Activated CD4-positive, CD25-positive, alpha-beta regulatory T cell treated with anti-CD3 and anti-CD28 coated beads, Interleukin-2, amount 50 U/mL, for 16 hours (primary cell): ENCODE results near the gene TWF1.
A peak's percentile ranks its signal among the peaks of the same experiment; 100 is the strongest.
"Not testable (repeated sequence)": the region's sequence is repeated elsewhere in the genome, so short reads cannot be mapped to it uniquely, and the experiment has no call there.

ENCODE experiments used
- DNase-seq: peaks from one replicate; pipeline ENCODE4 v3.0.0-alpha.2; 2020; ENCODE audit warnings: low read depth, low spot score

TWF1 gene

DNA sequence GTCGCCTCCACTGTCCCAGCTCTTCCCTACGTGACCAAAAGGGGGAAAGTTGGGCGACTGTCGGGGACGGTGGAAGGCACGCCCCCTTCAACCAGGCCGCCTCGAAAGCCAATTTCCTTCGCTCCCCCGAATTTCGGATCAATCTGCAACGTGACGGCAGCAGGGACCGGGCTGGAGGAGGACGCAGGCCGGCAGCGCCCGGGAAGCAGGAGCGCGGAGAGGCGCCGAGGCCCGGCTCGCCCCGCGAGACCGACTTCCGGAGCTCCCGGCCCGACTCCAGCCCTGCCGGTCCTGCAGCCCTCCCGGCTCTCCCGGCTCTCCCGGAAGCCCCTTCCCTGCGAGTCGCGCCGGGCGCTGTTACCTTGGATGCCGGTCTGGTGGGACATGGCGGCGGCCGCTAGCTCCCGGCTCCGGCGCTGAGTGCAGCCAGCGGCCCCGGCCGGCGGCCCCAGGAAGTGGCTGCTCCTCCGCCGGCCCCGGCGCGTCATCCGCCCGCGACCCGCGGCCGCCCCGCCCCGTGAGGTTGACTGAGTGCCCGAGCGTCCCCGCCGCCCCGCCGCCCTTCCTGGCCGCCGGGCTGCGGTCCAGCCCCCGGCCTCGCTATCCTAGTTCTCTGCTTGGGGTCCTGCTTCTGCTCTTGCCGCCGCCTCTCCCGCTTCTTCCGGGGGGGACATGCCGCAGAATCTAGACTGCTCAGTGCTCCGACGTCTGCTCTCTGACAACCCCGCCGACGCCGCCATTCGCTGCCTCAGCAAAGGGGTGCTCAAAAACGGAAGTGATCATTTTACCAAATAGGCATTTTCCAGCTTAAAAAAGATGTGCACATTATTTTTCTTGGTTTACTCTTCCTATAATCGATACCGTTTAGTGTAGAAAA lies at the start of gene TWF1:
Gene TWF1, minus strand, starts transcription at position 458 of the 877 bp plus-strand sequence. Its CDS starts 72 bp downstream, at position 386.
- peak; percentile 76 for DNase-seq

DNA sequence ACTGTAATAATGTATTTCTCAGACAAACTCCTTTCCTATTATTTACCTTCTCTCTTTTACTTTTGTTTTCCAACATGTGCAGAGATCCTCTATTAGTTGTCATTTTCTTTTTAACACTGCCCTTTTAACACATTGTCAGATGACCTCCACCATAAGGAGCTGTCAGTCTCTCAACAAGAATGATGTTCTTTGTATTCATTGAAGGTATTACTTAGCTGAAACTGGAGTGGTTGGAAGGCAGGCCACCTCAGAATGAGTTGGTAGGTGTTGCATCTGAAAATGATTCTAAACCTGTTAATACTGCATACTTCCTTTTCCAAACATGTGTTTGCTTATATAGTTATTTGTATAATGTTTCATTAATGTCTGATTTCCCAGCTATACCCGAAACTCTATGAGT lies 46.6 kb upstream of the TWF1 start:
- no peak for DNase-seq

GRCh38 chr12:43848786-43849185 lies 42.7 kb upstream of the TWF1 start:
- no peak for DNase-seq

DNA sequence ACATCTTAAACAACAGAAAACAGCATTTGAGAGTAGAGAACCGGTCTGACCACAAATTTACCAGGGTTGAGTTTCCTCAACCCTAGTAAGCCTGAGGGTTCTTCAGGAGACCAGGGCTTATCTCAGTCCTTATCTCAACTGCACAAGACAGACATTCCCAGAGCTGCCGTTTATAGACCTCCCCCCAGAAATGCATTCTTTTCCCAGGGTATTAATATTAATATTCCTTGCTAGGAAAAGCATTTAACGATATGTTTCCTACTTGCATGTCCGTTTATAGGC lies 42.0 kb upstream of the TWF1 start:
- DNase-seq: no peak

- DNase-seq: not testable (repeated sequence)
Observed at GRCh38 chr12:43847425-43848225, 41.5 kb upstream of the TWF1 start.

DNA sequence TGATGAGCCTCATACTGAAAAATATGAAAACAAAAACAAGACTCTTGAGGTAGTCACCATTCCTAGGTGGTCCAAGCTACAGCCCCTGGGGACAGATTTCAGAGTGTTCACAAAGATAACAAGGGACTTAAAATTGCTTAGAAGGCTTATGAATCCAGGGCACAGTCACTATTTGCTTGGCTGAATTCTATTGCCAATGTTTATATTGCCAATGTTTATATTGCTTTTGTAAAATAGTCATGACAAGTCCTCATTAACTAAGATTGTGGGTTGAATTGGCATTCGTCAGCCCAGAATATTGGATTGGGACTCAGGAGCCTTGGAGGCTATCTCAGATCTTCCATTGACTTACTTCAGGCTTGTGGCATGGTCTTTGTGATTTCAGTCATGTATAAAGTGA lies 36.1 kb upstream of the TWF1 start:
- no peak for DNase-seq

DNA sequence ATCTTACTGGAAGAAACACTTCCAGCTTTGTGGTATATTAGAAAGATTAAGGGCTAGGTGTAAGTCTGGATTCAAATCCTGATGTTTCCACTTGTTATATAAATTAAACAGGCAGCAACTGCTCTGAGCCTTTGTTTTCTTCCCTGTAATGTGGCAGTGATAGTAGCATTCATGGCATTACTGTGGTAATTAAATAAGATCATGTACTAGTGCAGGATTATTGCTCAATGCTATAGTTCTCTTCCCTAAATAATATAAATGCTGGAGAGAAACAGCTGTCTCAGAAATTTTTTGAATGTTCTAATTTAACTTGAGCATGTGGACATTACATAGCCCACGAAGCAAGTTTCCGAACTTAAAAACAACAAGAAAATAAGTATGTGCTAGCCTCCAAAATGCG lies 35.1 kb upstream of the TWF1 start:
- no peak for DNase-seq

DNA sequence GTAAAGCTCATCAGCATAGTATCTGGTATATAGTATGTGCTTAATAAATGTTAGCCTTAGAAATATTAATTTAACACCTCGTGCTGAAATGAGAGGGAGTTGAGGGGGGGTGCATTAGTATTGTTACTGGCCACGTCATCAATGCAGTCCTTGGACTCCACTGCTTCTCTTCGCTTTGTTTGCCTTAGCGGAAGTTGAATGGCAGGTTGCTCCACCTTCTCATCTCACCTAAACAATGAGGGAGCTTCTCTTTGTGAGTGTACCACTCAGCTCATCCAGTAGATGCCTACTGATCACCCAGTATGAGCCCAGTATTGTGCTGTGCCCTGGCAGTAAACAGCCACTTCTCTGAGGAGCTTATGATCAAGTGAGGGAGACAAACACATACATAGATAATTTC lies 34.2 kb upstream of the TWF1 start:
- no peak for DNase-seq

DNA sequence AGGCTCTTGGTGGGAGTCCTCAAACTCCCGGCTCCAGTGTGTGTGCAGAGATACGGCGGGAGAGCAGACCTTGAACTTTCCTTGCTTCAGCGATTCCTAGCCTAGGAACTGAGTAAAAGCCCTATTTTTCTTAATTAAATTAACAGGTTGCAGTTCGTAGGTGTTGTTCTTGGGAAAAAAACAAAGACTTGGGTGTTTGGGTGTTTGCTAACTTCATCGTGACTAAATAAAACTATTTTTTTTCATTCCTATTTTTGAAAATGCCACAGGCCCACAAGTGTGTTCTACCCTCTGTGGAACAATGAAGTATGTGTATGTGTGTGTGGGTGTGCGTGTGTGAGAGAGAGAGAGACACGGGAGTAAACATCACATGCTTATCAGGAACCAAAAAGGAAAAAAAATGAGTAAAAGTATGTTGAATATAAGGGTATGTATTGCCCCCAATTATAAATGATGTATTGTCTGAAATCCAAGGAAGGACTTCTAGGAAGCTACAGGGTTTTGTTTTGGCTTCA lies 30.4 kb upstream of the TWF1 start:
- DNase-seq: no peak

GRCh38 chr12:43835656-43836474 lies 29.7 kb upstream of the TWF1 start, which contains the start of gene TMEM117:
TSS of gene TMEM117 (plus strand) at chr12:43836081.
- peak; percentile 13 for DNase-seq

GRCh38 chr12:43835264-43835655 lies 29.1 kb upstream of the TWF1 start:
- DNase-seq: no peak

DNA sequence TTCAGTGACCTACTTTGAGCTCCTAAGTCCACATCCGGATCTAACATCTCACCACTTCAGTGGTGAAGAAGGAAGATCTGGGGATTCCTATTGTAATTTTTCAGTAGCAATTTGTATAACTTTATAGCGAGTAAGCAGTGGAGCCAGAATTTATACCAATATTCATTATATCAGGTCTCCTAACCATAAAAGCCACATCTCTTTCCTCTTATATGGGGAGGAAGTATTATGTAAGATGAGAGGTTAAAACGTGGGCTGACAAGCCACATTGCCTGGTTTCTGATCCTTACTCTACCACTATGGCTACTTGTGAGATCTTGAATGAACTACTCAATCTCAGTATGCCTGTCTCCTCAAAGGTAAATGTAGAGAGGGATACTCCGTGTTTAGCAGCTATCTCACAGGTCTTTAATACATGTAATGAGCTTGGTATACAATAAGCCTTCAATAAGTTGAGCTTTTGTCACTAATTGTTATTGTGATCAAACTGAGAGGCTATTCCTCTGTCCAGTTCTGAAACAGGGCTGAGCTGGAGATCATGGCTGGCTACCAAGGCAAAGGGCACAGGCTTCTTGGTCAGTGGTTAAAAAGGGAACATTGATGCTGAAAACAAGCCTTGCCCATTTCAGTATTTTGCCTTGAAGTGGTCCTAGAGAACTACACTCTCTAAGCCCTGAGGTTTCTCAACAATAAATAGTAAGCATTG lies 26.5 kb upstream of the TWF1 start:
- no peak for DNase-seq

GRCh38 chr12:43827093-43827492 lies 21.0 kb upstream of the TWF1 start:
- DNase-seq: no peak

DNA sequence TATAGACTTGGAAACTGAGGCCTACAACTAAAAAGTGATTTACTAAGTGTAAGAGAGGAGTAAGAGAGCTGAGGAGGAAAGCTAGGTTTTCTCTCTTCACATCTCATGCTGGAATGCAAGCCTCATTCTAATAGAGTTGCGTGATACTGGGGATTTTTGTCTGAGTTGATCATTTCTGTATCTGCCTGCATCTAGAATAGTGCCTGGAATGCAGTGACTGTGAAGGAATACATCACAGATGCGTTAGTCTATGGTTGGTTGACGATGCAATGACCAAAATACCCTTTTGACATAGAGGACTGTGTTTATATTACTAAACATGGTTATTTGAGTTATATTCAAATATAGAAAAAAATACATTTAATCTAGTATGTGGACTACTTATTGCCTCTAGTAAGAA lies 20.6 kb upstream of the TWF1 start:
- DNase-seq: no peak

DNA sequence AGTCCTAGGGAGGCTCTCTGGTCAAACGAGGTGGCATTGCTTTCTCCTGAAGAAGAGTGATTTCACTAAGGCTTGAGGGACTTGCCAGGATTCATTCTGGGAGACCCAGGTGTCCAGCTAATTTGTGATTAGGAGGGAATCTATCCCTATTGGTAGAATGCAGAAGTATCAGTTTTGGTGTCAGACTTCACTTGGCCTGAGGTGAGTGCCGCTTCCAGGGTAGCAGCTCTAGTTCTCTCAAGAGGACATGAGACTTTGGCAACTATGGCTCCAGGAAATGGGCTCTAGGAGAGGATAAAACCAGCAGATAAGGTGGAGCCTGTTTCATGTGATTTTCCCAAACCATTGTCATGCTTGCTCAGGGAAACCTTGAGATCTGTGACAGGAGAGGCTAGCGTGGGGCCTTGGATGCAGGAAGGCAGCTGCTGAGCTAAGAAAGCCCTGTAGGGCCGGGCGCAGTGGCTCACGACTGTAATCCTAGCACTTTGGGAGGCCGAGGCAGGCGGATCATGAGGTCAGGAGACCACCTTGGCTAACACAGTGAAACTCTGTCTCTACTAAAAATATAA lies 18.2 kb upstream of the TWF1 start:
- DNase-seq: no peak

GRCh38 chr12:43816168-43816567 lies 10.1 kb upstream of the TWF1 start:
- no peak for DNase-seq

GRCh38 chr12:43815416-43815815 lies 9.3 kb upstream of the TWF1 start:
- no peak for DNase-seq

DNA sequence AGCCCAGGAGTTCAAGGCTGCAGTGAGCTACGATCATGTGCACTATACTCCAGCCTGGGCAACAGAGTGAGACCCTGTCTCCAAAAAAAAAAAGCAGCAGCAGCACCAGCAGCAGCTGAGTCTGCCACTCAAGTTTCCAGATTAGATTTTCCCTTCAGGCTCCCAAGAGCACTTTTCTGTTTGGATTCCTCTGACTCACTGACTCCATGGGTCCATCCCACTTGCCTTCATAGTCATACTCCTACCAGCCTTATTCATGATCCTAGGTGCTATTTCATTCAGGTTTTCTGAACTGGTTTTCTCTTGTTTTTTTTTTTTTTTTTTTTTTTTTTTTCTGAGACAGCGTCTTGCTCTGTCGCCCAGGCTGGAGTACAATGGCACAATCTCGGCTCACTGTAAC lies 6.8 kb upstream of the TWF1 start:
- DNase-seq: no peak

DNA sequence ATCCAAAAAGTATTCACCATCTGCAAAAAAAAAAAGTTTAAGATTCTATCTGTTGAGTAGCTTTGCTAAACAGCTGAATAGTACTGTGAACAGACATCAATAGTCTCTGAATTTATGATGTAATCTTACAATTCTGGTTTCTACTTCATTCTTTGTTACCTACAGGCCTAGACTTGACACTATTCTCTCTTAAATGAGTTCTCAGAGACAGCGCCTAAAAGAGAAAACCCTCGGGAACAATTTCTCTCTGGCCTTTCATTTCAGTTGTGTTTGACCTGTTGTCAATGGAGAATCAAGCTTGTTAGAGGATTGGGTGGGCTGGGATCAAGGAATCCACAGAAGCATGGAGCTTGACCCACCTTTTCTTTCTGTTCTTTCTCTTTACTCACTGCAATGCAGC lies 5.9 kb upstream of the TWF1 start:
- no peak for DNase-seq

DNA sequence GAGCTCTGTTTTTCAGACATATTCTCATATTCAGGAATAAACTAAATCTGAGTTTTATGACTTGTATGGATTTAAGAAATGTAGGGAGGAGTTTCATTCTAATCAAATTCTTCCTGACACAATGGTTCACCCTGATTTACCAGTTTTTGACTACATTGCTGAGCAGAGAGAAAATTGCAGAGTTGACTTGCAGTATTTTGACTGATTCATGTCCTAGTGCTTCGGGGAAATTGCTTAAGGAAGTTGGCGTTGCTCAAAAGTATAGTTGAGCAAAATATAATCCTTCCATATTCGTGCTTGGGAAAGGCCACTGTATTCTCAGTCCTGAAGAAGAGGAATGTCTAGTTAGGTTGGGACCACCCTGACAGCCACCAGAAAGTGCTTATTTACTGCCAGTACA lies 1.3 kb upstream of the TWF1 start:
- DNase-seq: no peak

DNA sequence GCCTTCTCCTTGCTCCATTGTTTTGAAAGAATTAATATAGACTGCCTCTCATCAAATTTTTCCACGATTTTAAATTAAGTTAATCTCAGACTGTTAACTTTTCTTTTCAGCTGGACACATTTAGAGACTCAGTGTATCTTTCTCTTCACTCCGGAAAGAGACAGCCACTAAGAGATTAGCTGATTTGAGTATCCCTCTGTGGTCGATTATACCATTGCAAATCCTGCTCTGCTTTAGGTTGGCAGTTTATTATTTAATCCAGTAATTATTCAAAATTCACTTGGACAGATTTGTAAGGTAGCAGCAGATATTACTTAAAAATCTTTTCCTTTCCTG lies 588 bp upstream of the TWF1 start:
- DNase-seq: no peak
